Thyroid gland (tissue), 4 donors: ENCODE results near the gene ARID4B.

Experiments used
- CTCF ChIP-seq, 6 experiments: fragments of 200-600 bp in 3 of 6; fragments of 450-650 bp in 3 of 6; sonication (generic) in 3 of 6; IDR thresholded peaks; one replicate each; pipeline ENCODE4 v1.5.1; 2016 to 2019; ENCODE audit warnings: antibody characterized with exemption in 6 of 6, mild to moderate bottlenecking in 2 of 6, inconsistent platforms in 1 of 6, moderate library complexity in 1 of 6
- POLR2A ChIP-seq, 2 donors: fragments of 450-650 bp; IDR thresholded peaks; one replicate each; pipeline ENCODE4 v1.6.1; 2017; ENCODE audit warnings: antibody characterized with exemption in 2 of 2, mild to moderate bottlenecking in 2 of 2, moderate library complexity in 1 of 2

GRCh38 chr1:235336903-235337302 is 8.9 kb upstream of the ARID4B start:
- no peak for TF ChIP-seq POLR2A (IDR thresholded peaks at IDR 0.05)
- TF ChIP-seq CTCF (IDR thresholded peaks at IDR 0.05) = no peak
